Parathyroid adenoma (tissue), 2 donors: ENCODE results near the gene OSBPL2.
A peak's percentile ranks its signal among the peaks of the same experiment; 100 is the strongest.

Source experiments
- H2AFZ ChIP-seq: fragments of 300-600 bp; sonication (generic); one replicate; pipeline ENCODE4 v1.7.0; 2017; ENCODE audit warnings: antibody characterized with exemption, mild to moderate bottlenecking
- H3K27ac ChIP-seq: fragments of 300-600 bp; sonication (generic); one replicate; pipeline ENCODE4 v1.7.0; 2017
- H3K27me3 ChIP-seq: fragments of 300-600 bp; sonication (generic); one replicate; pipeline ENCODE4 v1.7.0; 2017; ENCODE audit warnings: low read length; ENCODE audit not compliant: control insufficient read depth, insufficient read depth
- H3K36me3 ChIP-seq: fragments of 300-600 bp; sonication (generic); one replicate; pipeline ENCODE4 v1.7.0; 2017; ENCODE audit warnings: low read length; ENCODE audit not compliant: control insufficient read depth, insufficient read depth
- H3K4me1 ChIP-seq: fragments of 300-600 bp; sonication (generic); one replicate; pipeline ENCODE4 v1.7.0; 2017; ENCODE audit warnings: control low read depth
- H3K4me2 ChIP-seq: fragments of 300-600 bp; sonication (generic); one replicate; pipeline ENCODE4 v1.7.0; 2017; ENCODE audit warnings: low read length
- H3K4me3 ChIP-seq: fragments of 300-600 bp; sonication (generic); one replicate; pipeline ENCODE4 v1.7.0; 2017; ENCODE audit warnings: low read depth, low read length
- H3K79me2 ChIP-seq: fragments of 300-600 bp; sonication (generic); one replicate; pipeline ENCODE4 v1.7.0; 2017; ENCODE audit warnings: control low read depth
- H3K9ac ChIP-seq: fragments of 300-600 bp; sonication (generic); one replicate; pipeline ENCODE4 v1.7.0; 2017; ENCODE audit warnings: mild to moderate bottlenecking
- H3K9me3 ChIP-seq: fragments of 300-600 bp; sonication (generic); one replicate; pipeline ENCODE4 v1.7.0; 2017; ENCODE audit warnings: low read length; ENCODE audit not compliant: control insufficient read depth
- CTCF ChIP-seq: fragments of 300-600 bp; sonication (generic); IDR thresholded peaks from one replicate; pipeline ENCODE4 v1.7.0; 2017; ENCODE audit warnings: antibody characterized with exemption, mild to moderate bottlenecking
- donor health status: primary hyperparathyroidism.

OSBPL2 gene

GRCh38 chr20:62237514-62237800 is 864 bp upstream of the OSBPL2 start:
- H3K36me3 ChIP-seq = no peaks in the 10 kb centered on the region
- peak overlapping the region; percentile 89 for H3K4me2 ChIP-seq
- peak overlapping the region; percentile 58 for H3K4me3 ChIP-seq
- peak overlapping the region; percentile 81 for H2AFZ ChIP-seq
- TF ChIP-seq CTCF = no peak
- H3K9ac ChIP-seq = no peak overlapping the region
- H3K79me2 ChIP-seq = peaks cover 43% of the 10 kb centered on the region
- H3K27ac ChIP-seq = no peak overlapping the region
- H3K4me1 ChIP-seq = peaks cover 24% of the 10 kb centered on the region
- no peaks in the 10 kb centered on the region for H3K9me3 ChIP-seq
- no peaks in the 10 kb centered on the region for H3K27me3 ChIP-seq

GRCh38 chr20:62238569-62239277 is 402 bp downstream of the OSBPL2 start:
- H3K27me3 ChIP-seq = no peaks in the 10 kb centered on the region
- H3K36me3 ChIP-seq = no peaks in the 10 kb centered on the region
- H3K27ac ChIP-seq = peak overlapping the region; percentile 66
- peaks cover 16% of the 10 kb centered on the region for H3K4me1 ChIP-seq
- peak overlapping the region; percentile 39 for H2AFZ ChIP-seq
- H3K9ac ChIP-seq = peak overlapping the region; percentile 57
- no peak for TF ChIP-seq CTCF
- H3K4me2 ChIP-seq = peak overlapping the region; percentile 91
- H3K9me3 ChIP-seq = no peaks in the 10 kb centered on the region
- H3K4me3 ChIP-seq = peak overlapping the region; percentile 71
- H3K79me2 ChIP-seq = peaks cover 54% of the 10 kb centered on the region

GRCh38 chr20:62239278-62239879 is 1.1 kb downstream of the OSBPL2 start:
- H3K36me3 ChIP-seq = no peaks in the 10 kb centered on the region
- no peaks in the 10 kb centered on the region for H3K9me3 ChIP-seq
- peak overlapping the region; percentile 91 for H3K4me2 ChIP-seq
- peak overlapping the region; percentile 39 for H2AFZ ChIP-seq
- H3K4me1 ChIP-seq = peaks cover 20% of the 10 kb centered on the region
- TF ChIP-seq CTCF = no peak
- H3K79me2 ChIP-seq = peaks cover 59% of the 10 kb centered on the region
- peak overlapping the region; percentile 57 for H3K9ac ChIP-seq
- no peaks in the 10 kb centered on the region for H3K27me3 ChIP-seq
- peak overlapping the region; percentile 66 for H3K27ac ChIP-seq
- H3K4me3 ChIP-seq = peak overlapping the region; percentile 71

GRCh38 chr20:62240020-62240685 is 1.8 kb downstream of the OSBPL2 start:
- Histone ChIP-seq H3K4me1 (peaks cover 22% of the 10 kb centered on the region), H3K9me3 (no peaks in the 10 kb centered on the region), H3K4me2 (no peak overlapping the region), H3K79me2 (peaks cover 66% of the 10 kb centered on the region), H2AFZ (no peak overlapping the region), H3K9ac (no peak overlapping the region), H3K27ac (no peak overlapping the region), H3K36me3 (no peaks in the 10 kb centered on the region), H3K4me3 (no peak overlapping the region), H3K27me3 (no peaks in the 10 kb centered on the region)
- no peak for TF ChIP-seq CTCF
